Measurements from ENCODE around the gene FGF1. TPM values are rescaled to one million over a fixed set of nuclear protein-coding genes. Genes with fewer than 3 reads are reported as not detected.

Gene FGF1
- total RNA-seq, 2 donors from 2014 or later: 11.4 to 56.7 TPM

- Histone ChIP-seq H3K9me3 (no peaks in the 10 kb centered on the region), H3K27ac (peak overlapping the region in 1 of 2 donors; percentile 8)
- ATAC-seq (ENCODE audit: insufficient number of reproducible peaks, low FRiP score, low read depth): no peak
Measured at GRCh38 chr5:142636093-142636492, 49.8 kb downstream of the FGF1 start.

GRCh38 chr5:142634216-142635011, 51.5 kb downstream of the FGF1 start:
- H3K4me1 ChIP-seq (ENCODE audit: control insufficient read depth in 1 of 2, low read depth in 2 of 2): peaks cover 0 to 13% of the 10 kb centered on the region in 2 donors
- TF ChIP-seq, protein P1, sequence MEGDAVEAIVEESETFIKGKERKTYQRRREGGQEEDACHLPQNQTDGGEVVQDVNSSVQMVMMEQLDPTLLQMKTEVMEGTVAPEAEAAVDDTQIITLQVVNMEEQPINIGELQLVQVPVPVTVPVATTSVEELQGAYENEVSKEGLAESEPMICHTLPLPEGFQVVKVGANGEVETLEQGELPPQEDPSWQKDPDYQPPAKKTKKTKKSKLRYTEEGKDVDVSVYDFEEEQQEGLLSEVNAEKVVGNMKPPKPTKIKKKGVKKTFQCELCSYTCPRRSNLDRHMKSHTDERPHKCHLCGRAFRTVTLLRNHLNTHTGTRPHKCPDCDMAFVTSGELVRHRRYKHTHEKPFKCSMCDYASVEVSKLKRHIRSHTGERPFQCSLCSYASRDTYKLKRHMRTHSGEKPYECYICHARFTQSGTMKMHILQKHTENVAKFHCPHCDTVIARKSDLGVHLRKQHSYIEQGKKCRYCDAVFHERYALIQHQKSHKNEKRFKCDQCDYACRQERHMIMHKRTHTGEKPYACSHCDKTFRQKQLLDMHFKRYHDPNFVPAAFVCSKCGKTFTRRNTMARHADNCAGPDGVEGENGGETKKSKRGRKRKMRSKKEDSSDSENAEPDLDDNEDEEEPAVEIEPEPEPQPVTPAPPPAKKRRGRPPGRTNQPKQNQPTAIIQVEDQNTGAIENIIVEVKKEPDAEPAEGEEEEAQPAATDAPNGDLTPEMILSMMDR (IDR thresholded peaks at IDR 0.05): no peak
- ATAC-seq (ENCODE audit: insufficient number of reproducible peaks, low FRiP score, low read depth): no peak
- no peak overlapping the region for H3K4me3 ChIP-seq
- no peak for DNase-seq (ENCODE audit: low spot score)
- H3K36me3 ChIP-seq: no peaks in the 10 kb centered on the region
- no peak overlapping the region for H3K27ac ChIP-seq
- H3K9me3 ChIP-seq: no peaks in the 10 kb centered on the region
- H3K27me3 ChIP-seq (replicated peaks; ENCODE audit: insufficient read depth): no peaks in the 10 kb centered on the region

More at GRCh38 chr5:142636093-142636492, 49.8 kb downstream of the FGF1 start:
- Histone ChIP-seq H3K4me1 (ENCODE audit: control insufficient read depth in 1 of 2, low read depth in 2 of 2) (peaks cover 0 to 13% of the 10 kb centered on the region in 2 donors), H3K27me3 (replicated peaks; ENCODE audit: insufficient read depth) (no peaks in the 10 kb centered on the region), H3K4me3 (no peak overlapping the region), H3K36me3 (no peaks in the 10 kb centered on the region)
- DNase-seq (ENCODE audit: low spot score): no peak
- TF ChIP-seq, protein P1 (IDR thresholded peaks at IDR 0.05): no peak

DNA sequence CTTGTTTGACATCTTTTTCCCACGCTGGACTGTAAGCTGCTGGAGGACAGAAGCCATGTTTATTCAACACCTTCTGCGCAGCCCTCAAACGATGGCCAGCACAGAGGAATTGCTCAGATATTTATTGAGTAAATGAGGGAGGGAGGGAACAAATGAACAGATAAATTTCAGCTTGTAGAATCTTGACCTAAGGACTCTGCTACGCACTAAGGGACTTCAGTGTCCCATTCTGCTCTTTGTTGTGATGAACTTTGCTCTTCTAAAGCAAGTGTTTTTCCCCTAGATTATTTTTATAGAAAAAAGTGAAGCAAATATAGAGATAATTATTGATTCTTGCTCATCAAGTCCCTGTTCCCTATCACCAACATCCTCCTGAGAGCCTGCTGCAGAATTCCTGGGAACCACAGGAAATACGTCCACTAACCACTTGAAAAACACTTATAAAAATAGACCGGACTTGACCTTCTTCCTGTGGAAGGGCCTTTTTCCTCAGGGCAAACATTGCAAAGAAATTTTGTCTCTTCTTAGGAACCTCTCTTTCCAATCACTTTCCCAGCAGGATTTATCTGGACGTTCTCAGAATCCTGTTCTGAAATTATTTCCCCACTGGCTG, 54.9 kb downstream of the FGF1 start:
- Histone ChIP-seq H3K27me3 (replicated peaks; ENCODE audit: insufficient read depth) (no peaks in the 10 kb centered on the region), H3K9me3 (no peaks in the 10 kb centered on the region), H3K4me3 (no peak overlapping the region), H3K4me1 (ENCODE audit: control insufficient read depth in 1 of 2, low read depth in 2 of 2) (peaks cover 0 to 10% of the 10 kb centered on the region in 2 donors), H3K36me3 (no peaks in the 10 kb centered on the region), H3K27ac (no peak overlapping the region)
- ATAC-seq (ENCODE audit: insufficient number of reproducible peaks, low FRiP score, low read depth): no peak
- DNase-seq (ENCODE audit: low spot score): no peak
- TF ChIP-seq, protein P1 (IDR thresholded peaks at IDR 0.05): no peak

GRCh38 chr5:142627383-142628217, 58.3 kb downstream of the FGF1 start:
- H3K4me1 ChIP-seq (ENCODE audit: control insufficient read depth in 1 of 2, low read depth in 2 of 2): peaks cover 5 to 12% of the 10 kb centered on the region in 2 donors
- DNase-seq (ENCODE audit: low spot score) (no peak), ATAC-seq (ENCODE audit: insufficient number of reproducible peaks, low FRiP score, low read depth) (no peak)
- TF ChIP-seq, protein P1 (IDR thresholded peaks at IDR 0.05): no peak
- no peaks in the 10 kb centered on the region for H3K36me3 ChIP-seq
- H3K27me3 ChIP-seq (replicated peaks; ENCODE audit: insufficient read depth): no peaks in the 10 kb centered on the region
- H3K27ac ChIP-seq: no peak overlapping the region
- H3K9me3 ChIP-seq: no peaks in the 10 kb centered on the region
- no peak overlapping the region for H3K4me3 ChIP-seq

GRCh38 chr5:142626786-142627185, 59.1 kb downstream of the FGF1 start:
- TF ChIP-seq, protein P1 (IDR thresholded peaks at IDR 0.05): no peak
- no peak for ATAC-seq (ENCODE audit: insufficient number of reproducible peaks, low FRiP score, low read depth)
- no peak overlapping the region for H3K4me3 ChIP-seq
- H3K9me3 ChIP-seq: no peaks in the 10 kb centered on the region
- H3K27ac ChIP-seq: no peak overlapping the region
- DNase-seq (ENCODE audit: low spot score): no peak
- H3K36me3 ChIP-seq: no peaks in the 10 kb centered on the region
- H3K4me1 ChIP-seq (ENCODE audit: control insufficient read depth in 1 of 2, low read depth in 2 of 2): peaks cover 13 to 20% of the 10 kb centered on the region in 2 donors
- H3K27me3 ChIP-seq (replicated peaks; ENCODE audit: insufficient read depth): no peaks in the 10 kb centered on the region
